ENCODE data around the gene CEP57L1. TPM values are rescaled to one million over a fixed set of nuclear protein-coding genes. Genes with fewer than 3 reads are reported as not detected.

CEP57L1 gene
- total and polyA plus RNA-seq, 2 donors (not counting 1 experiment from before 2014, with no cell fraction given), result 18.6 to 36.0 TPM

- no peaks in the 10 kb centered on the region for H3K9me3 ChIP-seq (ENCODE audit: control insufficient read depth, insufficient read depth, low read depth, low read length)
- H4K20me1 ChIP-seq (ENCODE audit: control insufficient read depth, extremely low read depth, insufficient read depth, low read length), result no peaks in the 10 kb centered on the region
- H3K9ac ChIP-seq (ENCODE audit: insufficient read depth, low read length), result no peak overlapping the region
- peaks cover 3% of the 10 kb centered on the region for H3K27me3 ChIP-seq (ENCODE audit: control insufficient read depth, insufficient read depth, low read length)
- DNase-seq (ENCODE audit: low read depth in 2 of 2), result no peak
- no peaks in the 10 kb centered on the region for H3K36me3 ChIP-seq (ENCODE audit: control insufficient read depth, insufficient read depth, low read length)
- no peaks in the 10 kb centered on the region for H3K79me2 ChIP-seq (ENCODE audit: control insufficient read depth, insufficient read depth, low read length)
- no peaks in the 10 kb centered on the region for H3K4me1 ChIP-seq (ENCODE audit: control insufficient read depth, extremely low read depth, insufficient read depth, low read length)
- TF ChIP-seq EZH2 (IDR thresholded peaks at IDR 0.05; ENCODE audit: low read length, missing control alignments) (no peak), CTCF (conservative IDR thresholded peaks at IDR 0.05 in 1 of 2, IDR thresholded peaks at IDR 0.05 in 1 of 2; ENCODE audit: low read depth in 1 of 2, low read length in 2 of 2) (no peak)
- no peak overlapping the region for H3K4me2 ChIP-seq (ENCODE audit: extremely low read depth, insufficient read depth, low read length)
- H2AFZ ChIP-seq (ENCODE audit: low read length), result no peak overlapping the region
- no peak overlapping the region for H3K27ac ChIP-seq (ENCODE audit: insufficient read depth, low read length)
- no peak overlapping the region for H3K4me3 ChIP-seq (replicated peaks in 1 of 4; ENCODE audit: control extremely low read depth in 1 of 4, insufficient read depth in 1 of 4, low read depth in 3 of 4, low read length in 4 of 4)
Measured at GRCh38 chr6:109197061-109197460, 101.8 kb downstream of the CEP57L1 start.

GRCh38 chr6:109202409-109203264 is 107.3 kb downstream of the CEP57L1 start:
- DNase-seq (ENCODE audit: low read depth in 2 of 2), result no peak
- Histone ChIP-seq H3K9ac (ENCODE audit: insufficient read depth, low read length) (no peak overlapping the region), H3K4me3 (replicated peaks in 1 of 4; ENCODE audit: control extremely low read depth in 1 of 4, insufficient read depth in 1 of 4, low read depth in 3 of 4, low read length in 4 of 4) (no peak overlapping the region), H3K36me3 (ENCODE audit: control insufficient read depth, insufficient read depth, low read length) (no peaks in the 10 kb centered on the region), H3K4me1 (ENCODE audit: control insufficient read depth, extremely low read depth, insufficient read depth, low read length) (no peaks in the 10 kb centered on the region), H3K4me2 (ENCODE audit: extremely low read depth, insufficient read depth, low read length) (no peak overlapping the region), H3K27ac (ENCODE audit: insufficient read depth, low read length) (no peak overlapping the region), H3K79me2 (ENCODE audit: control insufficient read depth, insufficient read depth, low read length) (no peaks in the 10 kb centered on the region), H3K9me3 (ENCODE audit: control insufficient read depth, insufficient read depth, low read depth, low read length) (no peaks in the 10 kb centered on the region), H3K27me3 (ENCODE audit: control insufficient read depth, insufficient read depth, low read length) (no peaks in the 10 kb centered on the region), H4K20me1 (ENCODE audit: control insufficient read depth, extremely low read depth, insufficient read depth, low read length) (no peaks in the 10 kb centered on the region), H2AFZ (ENCODE audit: low read length) (no peak overlapping the region)
- TF ChIP-seq EZH2 (IDR thresholded peaks at IDR 0.05; ENCODE audit: low read length, missing control alignments) (no peak), CTCF (conservative IDR thresholded peaks at IDR 0.05 in 1 of 2, IDR thresholded peaks at IDR 0.05 in 1 of 2; ENCODE audit: low read depth in 1 of 2, low read length in 2 of 2) (no peak)

GRCh38 chr6:109204511-109204910 is 109.2 kb downstream of the CEP57L1 start:
- DNase-seq (ENCODE audit: low read depth in 2 of 2), result no peak
- H3K79me2 ChIP-seq (ENCODE audit: control insufficient read depth, insufficient read depth, low read length), result no peaks in the 10 kb centered on the region
- no peak overlapping the region for H3K4me2 ChIP-seq (ENCODE audit: extremely low read depth, insufficient read depth, low read length)
- no peaks in the 10 kb centered on the region for H4K20me1 ChIP-seq (ENCODE audit: control insufficient read depth, extremely low read depth, insufficient read depth, low read length)
- H3K4me1 ChIP-seq (ENCODE audit: control insufficient read depth, extremely low read depth, insufficient read depth, low read length), result no peaks in the 10 kb centered on the region
- no peak overlapping the region for H3K9ac ChIP-seq (ENCODE audit: insufficient read depth, low read length)
- H3K4me3 ChIP-seq (replicated peaks in 1 of 4; ENCODE audit: control extremely low read depth in 1 of 4, insufficient read depth in 1 of 4, low read depth in 3 of 4, low read length in 4 of 4), result no peak overlapping the region
- H2AFZ ChIP-seq (ENCODE audit: low read length), result no peak overlapping the region
- H3K27ac ChIP-seq (ENCODE audit: insufficient read depth, low read length), result no peak overlapping the region
- TF ChIP-seq CTCF (conservative IDR thresholded peaks at IDR 0.05 in 1 of 2, IDR thresholded peaks at IDR 0.05 in 1 of 2; ENCODE audit: low read depth in 1 of 2, low read length in 2 of 2) (no peak), EZH2 (IDR thresholded peaks at IDR 0.05; ENCODE audit: low read length, missing control alignments) (no peak)
- H3K27me3 ChIP-seq (ENCODE audit: control insufficient read depth, insufficient read depth, low read length), result no peaks in the 10 kb centered on the region
- H3K9me3 ChIP-seq (ENCODE audit: control insufficient read depth, insufficient read depth, low read depth, low read length), result no peaks in the 10 kb centered on the region
- no peaks in the 10 kb centered on the region for H3K36me3 ChIP-seq (ENCODE audit: control insufficient read depth, insufficient read depth, low read length)

Data from fibroblast of lung (primary cell).